ENCODE results near the gene RFC1. TPM values are rescaled to one million over a fixed set of nuclear protein-coding genes. Genes with fewer than 3 reads are reported as not detected.

RFC1 gene
- total and polyA plus RNA-seq, 4 donors: 11.0 to 75.3 (median 25.9) TPM

DNA sequence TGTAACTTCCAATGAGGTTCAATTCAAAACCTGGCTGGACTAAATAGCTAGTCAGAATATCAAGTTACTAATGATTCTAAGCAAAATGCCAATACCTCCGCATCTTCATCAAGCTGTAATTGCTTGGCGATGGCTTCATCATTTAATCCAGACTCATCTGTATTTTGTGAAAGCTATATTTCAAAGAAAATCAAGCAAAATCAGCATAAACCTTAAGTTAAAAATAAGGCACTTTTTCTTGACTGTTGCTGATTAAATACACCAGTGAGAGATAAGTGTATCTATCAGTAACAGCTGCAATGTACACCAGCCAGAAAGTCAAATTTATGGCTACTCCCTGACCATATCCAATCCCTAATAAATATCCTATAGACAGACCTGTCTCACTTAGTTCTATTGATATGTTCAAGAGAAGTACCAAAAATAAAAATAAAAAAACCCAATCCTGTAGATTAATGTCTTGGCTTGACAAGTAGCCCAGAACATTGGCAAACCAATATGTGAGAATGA lies 39.6 kb downstream of the RFC1 start:
- no peak overlapping the region for H3K27ac ChIP-seq (ENCODE audit: low read depth in 1 of 2, low read length in 1 of 2)
- DNase-seq: no peak
- H3K36me3 ChIP-seq (ENCODE audit: control insufficient read depth in 4 of 4, insufficient read depth in 4 of 4, low read length in 4 of 4): peaks cover 0 to 18% (median 11%) of the 10 kb centered on the region in 4 donors
- 97 to 99% methylated on average over 2 of the region's 2 CpGs for WGBS, 2 donors
- no peak overlapping the region for H3K4me3 ChIP-seq
- TF ChIP-seq, protein P1, sequence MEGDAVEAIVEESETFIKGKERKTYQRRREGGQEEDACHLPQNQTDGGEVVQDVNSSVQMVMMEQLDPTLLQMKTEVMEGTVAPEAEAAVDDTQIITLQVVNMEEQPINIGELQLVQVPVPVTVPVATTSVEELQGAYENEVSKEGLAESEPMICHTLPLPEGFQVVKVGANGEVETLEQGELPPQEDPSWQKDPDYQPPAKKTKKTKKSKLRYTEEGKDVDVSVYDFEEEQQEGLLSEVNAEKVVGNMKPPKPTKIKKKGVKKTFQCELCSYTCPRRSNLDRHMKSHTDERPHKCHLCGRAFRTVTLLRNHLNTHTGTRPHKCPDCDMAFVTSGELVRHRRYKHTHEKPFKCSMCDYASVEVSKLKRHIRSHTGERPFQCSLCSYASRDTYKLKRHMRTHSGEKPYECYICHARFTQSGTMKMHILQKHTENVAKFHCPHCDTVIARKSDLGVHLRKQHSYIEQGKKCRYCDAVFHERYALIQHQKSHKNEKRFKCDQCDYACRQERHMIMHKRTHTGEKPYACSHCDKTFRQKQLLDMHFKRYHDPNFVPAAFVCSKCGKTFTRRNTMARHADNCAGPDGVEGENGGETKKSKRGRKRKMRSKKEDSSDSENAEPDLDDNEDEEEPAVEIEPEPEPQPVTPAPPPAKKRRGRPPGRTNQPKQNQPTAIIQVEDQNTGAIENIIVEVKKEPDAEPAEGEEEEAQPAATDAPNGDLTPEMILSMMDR (IDR thresholded peaks at IDR 0.05; ENCODE audit: control extremely low read depth, extremely low read depth): no peak
- H3K9me3 ChIP-seq (ENCODE audit: control insufficient read depth in 4 of 4, insufficient read depth in 3 of 4, low read length in 3 of 4): no peaks in the 10 kb centered on the region
- H3K27me3 ChIP-seq (ENCODE audit: control insufficient read depth in 3 of 3, insufficient read depth in 3 of 3, low read length in 2 of 3): no peaks in the 10 kb centered on the region
- H3K9ac ChIP-seq (ENCODE audit: insufficient read depth in 1 of 2, low read length in 2 of 2): no peak overlapping the region
- peaks cover 0 to 3% (median 0%) of the 10 kb centered on the region in 5 donors for H3K4me1 ChIP-seq (ENCODE audit: control insufficient read depth in 5 of 5, insufficient read depth in 5 of 5, low read length in 5 of 5)
- no peak for ATAC-seq (ENCODE audit: insufficient read depth, low FRiP score)

DNA sequence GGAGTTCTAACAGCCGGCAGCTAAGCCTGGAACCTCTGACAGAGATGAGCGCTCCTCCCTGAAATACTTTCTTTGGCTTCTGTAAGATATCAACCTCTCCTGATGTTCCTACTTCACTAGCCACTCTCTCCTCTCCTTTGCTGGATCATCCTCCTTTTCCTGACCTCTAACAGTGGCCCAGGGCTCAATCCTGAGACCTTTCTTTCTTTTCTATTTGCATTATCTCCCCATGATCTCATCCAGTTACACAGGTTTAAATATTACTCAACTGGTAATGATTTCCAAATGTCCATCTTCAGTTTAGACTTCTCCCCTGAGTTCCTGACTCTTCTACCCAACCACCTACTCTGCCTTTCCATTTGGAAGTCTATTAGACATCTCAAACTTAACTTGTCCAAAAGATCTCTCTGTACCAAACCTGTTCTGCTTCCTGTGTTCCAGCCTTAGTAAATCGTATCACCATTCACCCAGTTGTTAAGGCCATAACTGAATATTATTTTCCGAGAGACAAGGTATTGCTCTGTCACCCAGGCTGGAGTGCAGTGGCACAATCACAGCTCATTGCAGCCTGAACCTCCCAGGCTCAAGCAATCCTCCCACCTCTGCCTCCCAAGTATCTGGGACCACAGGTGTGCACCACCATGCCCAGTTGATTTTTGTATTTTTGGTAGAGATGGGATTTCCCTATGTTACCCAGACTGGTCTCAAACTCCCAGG lies 41.1 kb downstream of the RFC1 start:
- Histone ChIP-seq H3K9me3 (ENCODE audit: control insufficient read depth in 4 of 4, insufficient read depth in 3 of 4, low read length in 3 of 4) (no peaks in the 10 kb centered on the region), H3K4me3 (no peak overlapping the region), H3K36me3 (ENCODE audit: control insufficient read depth in 4 of 4, insufficient read depth in 4 of 4, low read length in 4 of 4) (peaks cover 0 to 25% (median 14%) of the 10 kb centered on the region in 4 donors), H3K9ac (ENCODE audit: insufficient read depth in 1 of 2, low read length in 2 of 2) (no peak overlapping the region), H3K27me3 (ENCODE audit: control insufficient read depth in 3 of 3, insufficient read depth in 3 of 3, low read length in 2 of 3) (no peaks in the 10 kb centered on the region), H3K27ac (ENCODE audit: low read depth in 1 of 2, low read length in 1 of 2) (no peak overlapping the region), H3K4me1 (ENCODE audit: control insufficient read depth in 5 of 5, insufficient read depth in 5 of 5, low read length in 5 of 5) (peaks cover 0 to 3% (median 0%) of the 10 kb centered on the region in 5 donors)
- ATAC-seq (ENCODE audit: insufficient read depth, low FRiP score): no peak
- WGBS, 2 donors: 97 to 99% methylated on average over 4 of the region's 4 CpGs
- TF ChIP-seq, protein P1 (IDR thresholded peaks at IDR 0.05; ENCODE audit: control extremely low read depth, extremely low read depth): no peak
- DNase-seq: no peak

DNA sequence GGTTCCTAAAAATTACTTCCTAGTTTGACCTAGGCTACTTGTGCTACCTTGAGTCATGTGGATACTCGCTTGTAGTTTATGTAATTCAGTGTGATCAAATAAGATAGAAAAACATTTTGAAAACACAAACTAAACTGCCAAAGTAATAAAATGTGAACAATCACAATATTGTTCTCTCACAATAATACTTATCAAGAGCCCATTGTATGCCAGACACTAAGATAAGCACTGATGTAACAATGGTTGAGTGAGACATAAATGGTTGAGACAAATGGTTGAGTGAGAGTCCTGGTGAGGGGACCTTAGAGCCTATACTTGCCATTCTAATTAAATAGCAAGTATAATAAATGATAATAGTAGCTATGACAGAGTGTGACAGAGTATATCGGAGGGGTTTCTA lies 41.7 kb downstream of the RFC1 start:
- TF ChIP-seq, protein P1 (IDR thresholded peaks at IDR 0.05; ENCODE audit: control extremely low read depth, extremely low read depth): no peak
- no peak for ATAC-seq (ENCODE audit: insufficient read depth, low FRiP score)
- no peak overlapping the region for H3K9ac ChIP-seq (ENCODE audit: insufficient read depth in 1 of 2, low read length in 2 of 2)
- H3K4me3 ChIP-seq: no peak overlapping the region
- no peak for DNase-seq
- no peaks in the 10 kb centered on the region for H3K9me3 ChIP-seq (ENCODE audit: control insufficient read depth in 4 of 4, insufficient read depth in 3 of 4, low read length in 3 of 4)
- no peaks in the 10 kb centered on the region for H3K27me3 ChIP-seq (ENCODE audit: control insufficient read depth in 3 of 3, insufficient read depth in 3 of 3, low read length in 2 of 3)
- H3K27ac ChIP-seq (ENCODE audit: low read depth in 1 of 2, low read length in 1 of 2): no peak overlapping the region
- 81 to 98% methylated on average over 2 of the region's 2 CpGs for WGBS, 2 donors
- peaks cover 0 to 30% (median 16%) of the 10 kb centered on the region in 4 donors for H3K36me3 ChIP-seq (ENCODE audit: control insufficient read depth in 4 of 4, insufficient read depth in 4 of 4, low read length in 4 of 4)
- H3K4me1 ChIP-seq (ENCODE audit: control insufficient read depth in 5 of 5, insufficient read depth in 5 of 5, low read length in 5 of 5): peaks cover 0 to 3% (median 0%) of the 10 kb centered on the region in 5 donors

Measured in lung (tissue), 12 donors.